Lower leg skin (tissue), 4 donors: ENCODE data around the gene CCDC92. TPM values are rescaled to one million over a fixed set of nuclear protein-coding genes. Genes with fewer than 3 reads are reported as not detected.

Source experiments
- DNase-seq, 2 donors: peaks; one replicate each; pipeline ENCODE4 v3.0.0-alpha.2; 2019; ENCODE audit warnings: low spot score in 2 of 2
- H3K4me3 ChIP-seq: fragments of 200-600 bp; sonication (generic); 2 replicates; pipeline ENCODE4 v1.5.1; 2017; ENCODE audit warnings: mild to moderate bottlenecking, low read depth; ENCODE audit not compliant: poor library complexity, severe bottlenecking
- POLR2A ChIP-seq, 2 donors: fragments of 450-650 bp; IDR thresholded peaks; one replicate each; pipeline ENCODE4 v1.6.1; 2016 to 2017; ENCODE audit warnings: antibody characterized with exemption in 2 of 2, mild to moderate bottlenecking in 1 of 2, moderate library complexity in 1 of 2
- WGBS, 2 donors: methylation state at CpG; one replicate each; pipeline ENCODE4 v1.1.5; 2018; 5-methylcytosine and 5-hydroxymethylcytosine counted together
- intact Hi-C: fragments of 100-400 bp; cut with DNase I; formaldehyde crosslinking; loops from one replicate; pipeline ENCODE4 v1.15.0; 2023; ENCODE audit warnings: low total_unique reads
- total RNA-seq, 4 donors: library from RNA; depleted of rRNA; stranded (reverse); fragments of >200 nt; gene quantifications; one replicate each; pipeline ENCODE4 v1.1.0, GENCODE V29; 2016
- TF ChIP-seq, protein P1 (sequence below), 3 donors: fragments of 450-650 bp; IDR thresholded peaks; one replicate each; pipeline ENCODE4 v1.5.1; 2016; ENCODE audit warnings: antibody characterized with exemption in 3 of 3, mild to moderate bottlenecking in 3 of 3, moderate library complexity in 2 of 3

CCDC92 gene
- total RNA-seq, 4 donors from 2014 or later = 6.7 to 11.9 (median 10.1) TPM

GRCh38 chr12:123892853-123893252 lies 79.8 kb downstream of the CCDC92 start:
- WGBS, 2 donors = 77 to 86% methylated on average over 10 of the region's 10 CpGs
- DNase-seq = no peak

DNA sequence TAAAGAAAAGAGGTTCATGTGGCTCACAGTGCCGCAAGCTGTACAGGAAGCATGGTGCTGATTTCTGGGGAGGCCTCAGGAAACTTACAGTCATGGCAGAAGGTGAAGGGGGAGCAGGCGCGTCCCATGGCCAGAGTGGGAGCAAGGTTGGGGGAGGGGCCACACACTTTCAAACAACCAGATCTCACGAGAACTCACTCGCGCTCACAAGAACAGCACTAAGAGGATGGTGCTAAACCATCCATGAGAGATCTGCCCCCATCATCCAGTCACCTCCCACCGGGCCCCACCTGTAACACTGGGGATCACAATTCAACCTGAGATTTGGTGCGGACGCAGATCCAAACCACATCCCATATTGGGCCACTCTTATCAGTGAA lies 80.5 kb downstream of the CCDC92 start:
- intact Hi-C loops = no loop called here
- no peak for DNase-seq
- H3K4me3 ChIP-seq = no peak overlapping the region
- WGBS, 2 donors = 87 to 90% methylated on average over 9 of the region's 9 CpGs
- TF ChIP-seq, protein P1, sequence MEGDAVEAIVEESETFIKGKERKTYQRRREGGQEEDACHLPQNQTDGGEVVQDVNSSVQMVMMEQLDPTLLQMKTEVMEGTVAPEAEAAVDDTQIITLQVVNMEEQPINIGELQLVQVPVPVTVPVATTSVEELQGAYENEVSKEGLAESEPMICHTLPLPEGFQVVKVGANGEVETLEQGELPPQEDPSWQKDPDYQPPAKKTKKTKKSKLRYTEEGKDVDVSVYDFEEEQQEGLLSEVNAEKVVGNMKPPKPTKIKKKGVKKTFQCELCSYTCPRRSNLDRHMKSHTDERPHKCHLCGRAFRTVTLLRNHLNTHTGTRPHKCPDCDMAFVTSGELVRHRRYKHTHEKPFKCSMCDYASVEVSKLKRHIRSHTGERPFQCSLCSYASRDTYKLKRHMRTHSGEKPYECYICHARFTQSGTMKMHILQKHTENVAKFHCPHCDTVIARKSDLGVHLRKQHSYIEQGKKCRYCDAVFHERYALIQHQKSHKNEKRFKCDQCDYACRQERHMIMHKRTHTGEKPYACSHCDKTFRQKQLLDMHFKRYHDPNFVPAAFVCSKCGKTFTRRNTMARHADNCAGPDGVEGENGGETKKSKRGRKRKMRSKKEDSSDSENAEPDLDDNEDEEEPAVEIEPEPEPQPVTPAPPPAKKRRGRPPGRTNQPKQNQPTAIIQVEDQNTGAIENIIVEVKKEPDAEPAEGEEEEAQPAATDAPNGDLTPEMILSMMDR (IDR thresholded peaks at IDR 0.05) = no peak
- TF ChIP-seq POLR2A (IDR thresholded peaks at IDR 0.05) = no peak

More at GRCh38 chr12:123892853-123893252, 79.8 kb downstream of the CCDC92 start:
- H3K4me3 ChIP-seq = no peak overlapping the region
- intact Hi-C loops = no loop called here
- TF ChIP-seq, protein P1 (IDR thresholded peaks at IDR 0.05) = no peak
- no peak for TF ChIP-seq POLR2A (IDR thresholded peaks at IDR 0.05)

DNA sequence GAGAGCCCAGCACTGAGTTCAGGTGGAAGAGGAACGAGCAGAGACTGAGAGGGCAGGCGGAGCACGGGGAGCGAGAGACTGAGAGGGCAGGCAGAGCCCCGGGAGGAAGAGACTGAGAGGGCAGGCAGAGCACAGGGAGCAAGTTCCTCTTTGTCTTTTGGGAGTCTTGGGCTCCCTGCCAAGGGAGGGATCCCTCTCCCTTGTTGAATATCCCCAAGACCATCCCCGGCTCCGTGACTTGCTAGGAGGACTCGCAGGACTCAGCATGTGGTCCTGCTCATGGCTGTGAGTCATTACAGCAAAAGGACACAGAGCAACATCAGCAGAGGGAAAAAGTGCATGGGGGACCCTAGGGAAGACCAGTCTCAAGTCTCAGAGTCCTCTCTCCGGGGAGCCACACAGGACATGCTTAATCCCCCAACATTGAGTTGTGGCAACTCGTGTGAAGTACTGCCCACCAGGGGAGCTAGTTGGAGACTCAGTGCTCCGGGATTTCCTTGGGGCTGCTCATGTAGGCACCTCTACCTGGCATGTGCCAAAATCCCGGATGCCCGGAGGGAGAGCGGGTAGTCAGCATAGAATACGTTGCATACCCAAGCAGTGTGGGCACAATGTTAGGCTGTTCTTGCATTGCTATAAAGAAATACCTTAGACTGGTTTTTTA lies 81.0 kb downstream of the CCDC92 start:
- WGBS, 2 donors = 56 to 62% methylated on average over 14 to 15 of the region's 15 CpGs
- DNase-seq = no peak
- TF ChIP-seq POLR2A (IDR thresholded peaks at IDR 0.05) = no peak
- H3K4me3 ChIP-seq = no peak overlapping the region
- intact Hi-C loops = no loop called here

- no peak overlapping the region for H3K4me3 ChIP-seq
- intact Hi-C loops = no loop called here
- WGBS, 2 donors = 85 to 91% methylated on average over 7 of the region's 7 CpGs
- DNase-seq = no peak
- TF ChIP-seq, protein P1 (IDR thresholded peaks at IDR 0.05) = no peak
- TF ChIP-seq POLR2A (IDR thresholded peaks at IDR 0.05) = no peak
Observed at GRCh38 chr12:123891011-123891410, 81.6 kb downstream of the CCDC92 start.

GRCh38 chr12:123890536-123890902 lies 82.1 kb downstream of the CCDC92 start:
- DNase-seq = no peak
- no peak overlapping the region for H3K4me3 ChIP-seq
- 66 to 71% methylated on average over 10 of the region's 10 CpGs for WGBS, 2 donors
- intact Hi-C loops = no loop called here
- TF ChIP-seq, protein P1 (IDR thresholded peaks at IDR 0.05) = no peak
- TF ChIP-seq POLR2A (IDR thresholded peaks at IDR 0.05) = no peak

- DNase-seq = no peak
- no peak overlapping the region for H3K4me3 ChIP-seq
- intact Hi-C loops = no loop called here
- 80% methylated on average over 12 of the region's 12 CpGs for WGBS, 2 donors
- TF ChIP-seq, protein P1 (IDR thresholded peaks at IDR 0.05) = no peak
- TF ChIP-seq POLR2A (IDR thresholded peaks at IDR 0.05) = no peak
Observed at GRCh38 chr12:123889848-123890535, 82.6 kb downstream of the CCDC92 start.
